Activated CD4-positive, CD25-positive, alpha-beta regulatory T cell treated with anti-CD3 and anti-CD28 coated beads, Interleukin-2, amount 50 U/mL, for 16 hours (primary cell): Measurements from ENCODE around the gene TLK1.
A peak's percentile ranks its signal among the peaks of the same experiment; 100 is the strongest.
"Not testable (repeated sequence)": the region's sequence is repeated elsewhere in the genome, so short reads cannot be mapped to it uniquely, and the experiment has no call there.

Experiments
- DNase-seq: peaks from one replicate; pipeline ENCODE4 v3.0.0-alpha.2; 2020; ENCODE audit warnings: low read depth, low spot score

TLK1 gene

DNA sequence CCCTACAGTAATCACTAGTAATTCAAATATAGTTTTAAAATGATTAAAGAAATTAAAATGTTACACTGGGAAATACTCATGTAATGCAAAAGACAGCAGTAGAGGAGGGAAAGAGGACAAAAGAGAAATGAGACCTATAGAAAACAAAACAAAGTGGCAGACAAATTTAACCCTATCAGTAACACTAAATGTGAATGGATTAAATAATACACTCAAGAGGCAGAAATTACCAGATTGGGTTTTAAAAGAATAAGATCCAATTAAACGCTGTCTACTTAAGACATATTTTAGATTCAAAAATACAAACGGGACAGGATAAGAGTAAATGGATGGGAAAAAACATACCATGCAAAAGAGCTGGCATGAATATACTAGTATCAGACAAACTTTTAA is 17.0 kb downstream of the TLK1 start:
- DNase-seq: no peak

GRCh38 chr2:171142398-171142797 is 18.3 kb downstream of the TLK1 start:
- DNase-seq: no peak

DNA sequence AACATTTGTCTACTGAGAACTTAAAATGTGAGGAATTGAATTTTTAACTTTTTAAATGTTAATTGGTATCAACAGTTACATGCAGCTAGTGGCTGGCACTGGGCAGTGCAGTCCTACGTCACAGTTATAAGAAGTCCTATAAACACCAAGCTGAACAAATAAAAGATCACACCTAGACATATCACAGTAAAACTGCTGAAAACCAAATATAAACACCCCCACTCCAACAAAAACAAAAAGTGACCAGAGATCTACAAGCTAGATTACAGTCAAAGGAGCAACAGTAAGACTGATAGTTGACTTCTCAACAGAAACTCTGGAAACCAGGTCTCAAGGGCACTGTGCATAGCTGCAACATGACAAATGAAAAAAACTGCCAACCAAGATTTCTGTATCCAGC is 19.4 kb downstream of the TLK1 start:
- DNase-seq: no peak

DNA sequence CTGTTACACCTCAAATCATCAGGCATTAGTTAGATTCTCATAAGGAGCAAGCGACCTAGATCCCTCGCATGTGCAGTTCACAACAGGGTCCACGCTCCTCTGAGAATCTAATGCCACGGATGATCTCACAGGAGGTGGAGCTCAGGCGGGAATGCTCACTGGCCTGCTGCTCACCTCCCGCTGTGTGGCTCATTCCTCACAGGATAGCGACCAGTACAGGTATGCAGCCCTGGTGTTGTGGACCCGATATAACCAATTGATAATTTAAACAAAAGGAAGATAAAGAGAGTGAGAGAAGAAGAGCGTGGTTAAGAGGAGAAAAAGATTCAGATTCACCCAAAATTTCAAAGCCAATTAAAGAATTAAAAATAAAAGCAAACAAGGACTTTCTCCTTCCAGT is 20.8 kb downstream of the TLK1 start:
- no peak for DNase-seq

- no peak for DNase-seq
Measured at GRCh38 chr2:171136024-171136423, 24.7 kb downstream of the TLK1 start.

DNA sequence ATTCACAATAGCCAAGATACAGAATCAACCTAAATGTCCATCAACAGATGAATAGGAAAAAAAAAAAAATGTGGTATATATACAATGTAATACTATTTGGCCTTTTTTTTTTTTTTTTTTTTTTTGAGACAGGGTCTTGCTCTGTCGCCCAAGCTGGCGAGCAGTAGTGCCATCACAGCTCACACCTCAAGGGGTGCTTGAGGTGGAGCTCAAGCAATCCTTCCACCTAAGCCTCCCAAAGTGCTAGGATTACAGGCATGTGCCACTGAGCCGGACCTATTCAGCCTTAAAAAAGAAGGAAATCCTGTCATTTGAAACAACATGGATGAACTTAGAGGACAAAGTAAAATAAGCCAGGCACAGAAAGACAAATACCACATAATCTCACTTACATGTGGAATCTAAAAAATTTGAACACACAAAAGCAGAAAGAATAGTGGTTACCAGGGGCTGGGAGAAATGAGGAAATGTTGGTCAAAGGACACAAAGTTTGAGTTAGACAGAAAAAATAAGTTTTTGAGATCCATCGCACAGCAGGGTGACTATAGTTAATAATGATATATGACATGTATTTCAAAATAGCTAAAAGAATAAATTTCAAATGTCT is 26.0 kb downstream of the TLK1 start:
- DNase-seq: no peak

- DNase-seq: no peak
Measured at GRCh38 chr2:171132086-171132485, 28.6 kb downstream of the TLK1 start.

GRCh38 chr2:171128461-171128860 is 32.2 kb downstream of the TLK1 start:
- no peak for DNase-seq

DNA sequence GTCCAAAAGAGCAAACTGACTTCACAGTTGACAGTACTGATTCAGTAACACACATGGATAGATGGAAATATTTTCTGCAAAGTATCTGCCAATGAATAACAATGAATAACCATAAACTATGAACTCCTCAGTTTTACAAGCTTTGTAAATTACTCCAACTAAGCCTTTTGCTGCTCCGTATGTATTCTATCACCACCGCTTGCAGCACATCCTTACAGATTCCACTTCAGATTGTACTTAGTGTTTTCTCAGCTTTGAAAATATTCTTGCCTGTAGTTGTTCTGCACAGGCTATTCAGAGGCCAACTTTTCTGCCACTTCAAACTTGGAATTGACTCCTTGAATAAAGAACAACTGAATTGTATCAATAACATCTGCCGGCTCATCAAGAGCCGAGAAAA is 36.2 kb downstream of the TLK1 start:
- no peak for DNase-seq

DNA sequence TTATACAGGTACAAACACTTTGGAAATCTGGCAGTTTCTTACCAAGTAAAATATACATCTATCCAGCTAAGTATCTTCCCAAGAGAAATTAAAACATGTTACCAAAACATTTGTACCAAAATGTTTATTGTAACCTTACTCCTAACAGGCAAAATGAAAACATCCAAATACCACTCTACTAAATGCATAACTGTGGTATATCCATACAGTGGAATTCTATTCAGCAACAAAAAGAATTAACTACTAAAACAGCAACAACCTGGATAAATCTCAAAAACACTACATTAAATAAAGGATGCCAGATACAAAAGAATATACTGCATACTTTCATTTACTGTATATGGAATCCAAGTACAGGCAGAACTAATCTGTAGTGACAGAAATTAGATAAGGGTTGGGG is 51.1 kb downstream of the TLK1 start:
- no peak for DNase-seq

DNA sequence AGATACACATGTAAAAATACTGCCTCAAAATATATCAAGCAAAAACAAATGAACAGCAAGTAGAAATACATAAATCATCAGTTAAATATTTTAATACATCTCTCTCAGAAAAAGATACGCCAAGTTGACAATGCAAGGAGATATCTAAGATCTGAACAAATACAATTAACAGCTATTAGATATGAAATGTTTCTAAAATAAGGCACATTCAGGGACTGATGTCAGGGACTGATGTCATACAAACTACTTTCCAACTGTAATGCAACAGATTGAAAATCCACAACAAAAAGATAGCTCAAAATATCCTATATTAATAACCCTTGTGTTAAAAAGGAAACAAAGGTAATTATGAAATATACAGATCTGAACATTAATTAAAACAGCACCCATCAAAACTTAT is 51.7 kb downstream of the TLK1 start:
- DNase-seq: no peak

GRCh38 chr2:171107803-171108202 is 52.9 kb downstream of the TLK1 start:
- DNase-seq: no peak

GRCh38 chr2:171104379-171104778 is 56.3 kb downstream of the TLK1 start:
- DNase-seq: no peak

GRCh38 chr2:171102802-171103201 is 57.9 kb downstream of the TLK1 start:
- no peak for DNase-seq

- DNase-seq: no peak
Measured at GRCh38 chr2:171100370-171100769, 60.3 kb downstream of the TLK1 start.

GRCh38 chr2:171098607-171099006 is 62.1 kb downstream of the TLK1 start:
- DNase-seq: no peak

DNA sequence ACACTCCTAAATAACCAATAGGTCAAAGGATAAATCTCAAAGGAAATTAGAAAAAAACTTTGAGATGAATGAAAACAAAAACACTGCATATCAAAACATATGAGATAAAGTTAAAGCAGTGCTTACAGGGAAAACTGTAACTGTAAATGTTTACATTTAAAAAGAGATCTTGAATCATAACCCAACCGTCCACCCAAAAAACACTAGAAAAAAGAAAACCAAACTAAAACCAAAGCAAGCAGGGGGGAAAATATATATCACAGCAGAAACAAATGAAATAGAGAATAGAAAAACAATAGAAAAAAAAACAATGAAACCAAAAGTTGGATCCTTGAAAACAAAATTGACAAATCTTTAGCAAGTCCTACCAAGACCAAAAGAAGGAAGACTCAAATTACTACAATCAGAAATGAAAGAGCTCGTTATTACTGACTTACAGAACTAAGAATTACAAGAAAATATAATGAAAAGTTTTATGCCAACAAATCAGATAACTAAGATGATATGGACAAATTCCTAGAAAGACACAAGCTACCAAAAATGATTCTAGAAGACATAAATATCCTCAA is 65.6 kb downstream of the TLK1 start:
- no peak for DNase-seq

DNA sequence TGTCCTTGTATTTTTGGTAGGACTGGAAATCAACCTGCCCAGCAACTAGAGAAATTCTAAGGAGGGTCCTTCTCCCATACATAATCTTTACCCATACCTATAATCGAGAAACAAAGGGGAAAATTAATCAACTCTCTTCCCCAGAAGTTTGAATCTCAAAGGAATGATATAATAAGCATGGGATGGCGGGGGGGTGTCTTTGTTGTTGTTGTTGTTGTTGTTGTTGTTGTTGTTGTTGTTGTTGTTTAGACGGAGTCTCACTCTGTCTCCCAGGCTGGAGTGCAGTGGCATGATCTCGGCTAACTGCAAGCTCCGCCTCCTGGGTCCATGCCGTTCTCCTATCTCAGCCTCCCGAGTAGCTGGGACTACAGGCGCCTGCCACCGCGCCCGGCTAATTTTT is 69.2 kb downstream of the TLK1 start:
- DNase-seq: not testable (repeated sequence)

DNA sequence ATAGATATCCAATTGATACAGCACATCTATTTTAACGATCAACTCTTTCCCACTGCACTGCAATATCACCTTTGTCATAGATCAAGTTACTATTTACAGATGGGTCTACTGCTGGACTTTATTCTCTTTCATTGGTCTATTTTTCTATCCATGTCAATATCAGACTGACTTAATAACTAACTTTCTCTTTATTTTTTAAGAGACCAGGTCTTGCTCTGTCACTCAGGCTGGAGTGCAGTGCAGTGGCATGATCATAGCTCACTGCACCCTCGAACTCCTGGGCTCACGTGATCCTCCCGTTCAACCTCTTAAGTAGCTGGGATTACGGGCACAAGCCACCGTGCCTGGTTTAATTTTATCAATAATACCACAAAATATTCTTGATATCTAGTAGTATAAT is 71.2 kb downstream of the TLK1 start:
- no peak for DNase-seq

DNA sequence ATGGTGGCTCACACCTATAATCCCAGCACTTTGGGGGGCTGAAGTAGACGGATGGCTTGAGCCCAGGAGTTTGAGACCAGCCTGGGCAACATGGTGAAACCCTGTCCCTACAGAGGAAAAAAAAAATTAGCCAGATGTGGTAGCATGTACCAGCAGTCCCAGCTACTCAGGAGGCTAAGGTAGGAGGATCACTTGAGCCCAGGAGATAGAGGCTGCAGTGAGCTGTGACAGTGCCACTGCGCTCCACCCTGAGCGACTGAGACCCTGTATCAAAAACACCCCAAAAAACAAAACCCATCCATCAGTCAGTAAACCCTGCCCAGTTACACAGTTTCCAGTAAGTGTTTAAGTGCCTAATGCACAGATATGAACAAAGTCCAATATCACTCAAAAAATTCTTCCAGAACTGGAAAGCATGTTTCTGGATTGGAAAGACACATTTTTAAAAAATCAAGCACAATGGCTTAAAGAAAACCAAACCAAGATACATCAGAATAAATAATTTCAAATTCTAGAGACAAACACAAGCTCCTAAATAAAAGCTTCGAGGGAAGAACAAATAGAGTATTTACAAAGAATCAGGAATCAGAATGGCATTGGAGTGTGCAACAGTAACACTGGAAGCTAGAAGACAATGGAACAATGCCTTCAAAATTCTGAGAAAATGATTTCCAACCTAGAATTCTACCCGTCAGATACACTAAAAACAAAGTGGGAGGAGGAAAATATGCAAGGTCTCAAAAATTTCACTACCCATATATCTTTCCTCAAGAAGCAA is 72.4 kb downstream of the TLK1 start:
- DNase-seq: no peak

DNA sequence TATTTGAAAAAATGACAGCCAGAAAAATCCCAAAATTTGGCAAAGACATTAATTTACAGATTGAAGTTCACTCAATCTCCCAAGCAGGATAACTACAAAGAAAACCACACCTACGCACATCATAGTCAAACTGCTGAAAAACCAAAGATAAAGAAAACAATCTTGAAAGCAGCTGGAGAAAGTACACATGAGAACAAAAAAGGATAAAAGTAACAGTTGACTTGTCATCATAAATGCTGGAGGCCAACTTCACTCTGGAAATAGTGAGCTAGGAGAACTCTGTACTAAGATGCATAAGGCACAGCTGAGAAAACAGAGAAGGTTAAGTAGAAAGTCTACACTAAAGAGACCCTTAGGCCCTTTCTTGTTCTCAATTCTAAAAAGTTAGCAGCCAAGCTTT is 73.1 kb downstream of the TLK1 start:
- no peak for DNase-seq

DNA sequence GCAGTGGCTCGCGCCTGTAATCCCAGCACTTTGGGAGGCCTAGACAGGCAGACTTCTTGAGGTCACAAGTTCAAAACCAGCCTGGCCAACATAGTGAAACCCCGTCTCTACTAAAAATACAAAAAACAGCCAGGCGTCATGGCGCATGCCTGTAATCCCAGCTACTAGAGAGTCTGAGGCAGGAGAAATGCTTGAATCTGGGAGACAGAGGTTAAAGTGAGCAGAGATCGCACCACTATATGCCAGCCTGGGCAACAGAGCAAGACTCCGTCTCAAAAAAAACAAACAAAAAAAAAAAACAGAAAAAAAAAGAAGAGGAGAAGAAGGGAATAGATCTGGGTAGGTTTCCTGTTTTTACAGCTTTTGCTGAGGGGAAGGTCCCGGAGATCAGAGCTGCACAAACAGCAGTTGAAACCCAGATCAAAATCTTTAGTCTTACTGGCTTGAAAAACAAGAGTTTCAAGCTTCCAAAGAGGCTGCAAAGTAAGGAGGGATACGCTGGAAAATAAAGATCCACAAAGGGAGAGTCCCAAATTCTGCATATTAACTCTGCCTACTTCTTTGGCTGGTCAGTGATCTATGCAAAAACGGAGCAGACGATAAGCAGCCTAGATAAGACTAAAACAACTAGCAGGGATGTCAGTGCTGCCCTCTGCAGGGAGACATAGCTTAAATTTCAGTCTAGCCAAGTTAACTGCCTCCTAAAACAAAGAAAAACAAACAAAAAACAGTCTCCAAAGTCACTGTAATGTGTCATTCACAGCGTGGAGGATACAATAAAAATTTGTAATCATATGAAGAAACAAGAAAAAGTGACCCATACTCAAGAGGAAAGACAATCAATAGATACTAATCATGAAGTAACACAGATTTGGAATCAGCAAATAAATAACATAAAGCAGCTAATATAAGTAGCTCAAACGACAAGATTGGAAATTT is 74.1 kb downstream of the TLK1 start:
- peak; percentile 14 for DNase-seq
